PC-9 (cell line): ENCODE measurements around the gene PUM1. TPM values are rescaled to one million over a fixed set of nuclear protein-coding genes. Genes with fewer than 3 reads are reported as not detected.

Source experiments
- BruUV-seq: library from RNA; stranded (reverse); fragments of 400-500 nt; replicated peaks from 2 replicates; lab custom pipeline; 2021; lab: Mats Ljungman, UMichigan
- CTCF ChIA-PET: fragments of 300-600 bp; sonication (Branson Sonifier 250); formaldehyde crosslinking; loops from one replicate; lab custom pipeline; 2022; ENCODE audit warnings: antibody characterized with exemption; lab: Charles Lee
- POLR2A ChIA-PET: fragments of 300-600 bp; sonication (Branson Sonifier 250); formaldehyde crosslinking; loops from one replicate; lab custom pipeline; 2022; ENCODE audit warnings: antibody characterized with exemption; ENCODE audit not compliant: unreplicated experiment; lab: Charles Lee
- DNase-seq, 2 experiments: peaks; one replicate each; pipeline versions ENCODE4 v3.0.0 to v3.0.0-alpha.2; 2015 to 2022; ENCODE audit warnings: mixed read lengths in 1 of 2
- H2AFZ ChIP-seq: fragments of 200-600 bp; sonication (generic); 2 replicates; pipeline ENCODE4 v1.8.1; 2017; ENCODE audit warnings: antibody characterized with exemption
- H3F3A ChIP-seq: fragments of 200-600 bp; sonication (generic); 2 replicates; pipeline ENCODE4 v1.8.1; 2017; ENCODE audit warnings: antibody characterized with exemption, mild to moderate bottlenecking, low read depth; ENCODE audit not compliant: insufficient read depth
- H3K27ac ChIP-seq: fragments of 200-600 bp; sonication (generic); 2 replicates; pipeline ENCODE4 v1.6.1; 2016; ENCODE audit warnings: mixed run types
- H3K27me3 ChIP-seq: fragments of 200-600 bp; sonication (generic); 2 replicates; pipeline ENCODE4 v1.6.1; 2016; ENCODE audit warnings: low read depth, mixed run types; ENCODE audit not compliant: insufficient read depth
- H3K36me3 ChIP-seq: fragments of 200-600 bp; sonication (generic); 2 replicates; pipeline ENCODE4 v1.6.1; 2016; ENCODE audit warnings: low read depth, mixed run types
- H3K4me1 ChIP-seq: fragments of 200-600 bp; sonication (generic); replicated peaks from 2 replicates; pipeline ENCODE4 v1.6.1; 2016; ENCODE audit warnings: mixed run types; ENCODE audit not compliant: insufficient read depth
- H3K4me2 ChIP-seq: fragments of 200-600 bp; sonication (generic); 2 replicates; pipeline ENCODE4 v1.6.1; 2017; ENCODE audit warnings: mixed run types
- H3K4me3 ChIP-seq: fragments of 200-600 bp; sonication (generic); 2 replicates; pipeline ENCODE4 v1.6.1; 2016; ENCODE audit warnings: mixed run types
- H3K79me2 ChIP-seq: fragments of 200-600 bp; sonication (generic); 2 replicates; pipeline ENCODE4 v1.6.1; 2017; ENCODE audit warnings: low read depth, mixed run types
- H3K9me2 ChIP-seq: fragments of 200-600 bp; sonication (generic); 2 replicates; pipeline ENCODE4 v1.8.1; 2017; ENCODE audit warnings: mild to moderate bottlenecking; ENCODE audit not compliant: insufficient read depth
- H3K9me3 ChIP-seq: fragments of 200-600 bp; sonication (generic); 2 replicates; pipeline ENCODE4 v1.8.1; 2016; ENCODE audit warnings: low read depth; ENCODE audit not compliant: insufficient read depth
- H4K20me1 ChIP-seq: fragments of 200-600 bp; sonication (generic); 2 replicates; pipeline ENCODE4 v1.8.1; 2017; ENCODE audit not compliant: insufficient read depth
- EZH2 ChIP-seq: fragments of 200-600 bp; sonication (generic); IDR thresholded peaks from 2 replicates; pipeline ENCODE4 v1.8.0; 2017; ENCODE audit warnings: antibody characterized with exemption, low read depth
- intact Hi-C: fragments of 100-400 bp; cut with micrococcal nuclease; formaldehyde crosslinking; loops from one replicate; pipeline ENCODE4 v1.10.0; 2022; ENCODE audit not compliant: unreplicated experiment
- total RNA-seq: library from RNA; stranded (reverse); gene quantifications from 2 replicates; pipeline ENCODE4 v1.2.3, GENCODE V29; 2021
- TF ChIP-seq, protein P1 (sequence below): fragments of 200-600 bp; sonication (generic); conservative IDR thresholded peaks from 2 replicates; pipeline ENCODE4 v1.6.1; 2017; ENCODE audit warnings: mixed run types, antibody characterized with exemption, mild to moderate bottlenecking, moderate library complexity

The PUM1 gene
- total RNA-seq, 1 experiment from 2014 or later = 117 TPM

DNA sequence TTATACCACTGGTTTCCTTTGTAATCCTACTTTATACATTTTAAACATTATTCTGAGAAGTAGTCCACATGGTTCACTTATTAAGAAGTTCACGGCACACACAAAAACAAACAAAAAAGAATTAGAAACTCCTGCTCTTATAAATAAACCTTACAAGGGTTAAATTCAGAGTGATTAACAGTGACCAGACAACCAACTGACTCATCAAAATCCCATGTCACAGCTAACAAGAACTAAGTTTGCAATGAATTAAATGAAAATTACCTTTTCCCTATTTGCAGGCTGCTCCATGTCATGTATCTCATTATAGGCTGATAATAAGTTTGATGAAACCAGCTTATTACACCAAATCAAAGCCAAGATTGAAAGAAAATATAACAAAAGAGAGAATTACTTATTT, 77.5 kb downstream of the PUM1 start:
- CTCF ChIA-PET = no interaction called here
- Histone ChIP-seq H3K27me3 (no peaks in the 10 kb centered on the region), H3K4me1 (no peaks in the 10 kb centered on the region), H3K79me2 (peaks cover 95% of the 10 kb centered on the region), H4K20me1 (peaks cover 90% of the 10 kb centered on the region), H3K4me2 (no peak overlapping the region), H3K27ac (no peak overlapping the region), H3K9me3 (no peaks in the 10 kb centered on the region), H2AFZ (no peak overlapping the region), H3K9me2 (no peaks in the 10 kb centered on the region), H3K4me3 (no peak overlapping the region), H3K36me3 (peaks cover 7% of the 10 kb centered on the region), H3F3A (peaks cover 32% of the 10 kb centered on the region)
- no TSS peak for BruUV-seq
- POLR2A ChIA-PET = no interaction called here
- DNase-seq = no peak
- intact Hi-C loops = no loop called here
- TF ChIP-seq, protein P1, sequence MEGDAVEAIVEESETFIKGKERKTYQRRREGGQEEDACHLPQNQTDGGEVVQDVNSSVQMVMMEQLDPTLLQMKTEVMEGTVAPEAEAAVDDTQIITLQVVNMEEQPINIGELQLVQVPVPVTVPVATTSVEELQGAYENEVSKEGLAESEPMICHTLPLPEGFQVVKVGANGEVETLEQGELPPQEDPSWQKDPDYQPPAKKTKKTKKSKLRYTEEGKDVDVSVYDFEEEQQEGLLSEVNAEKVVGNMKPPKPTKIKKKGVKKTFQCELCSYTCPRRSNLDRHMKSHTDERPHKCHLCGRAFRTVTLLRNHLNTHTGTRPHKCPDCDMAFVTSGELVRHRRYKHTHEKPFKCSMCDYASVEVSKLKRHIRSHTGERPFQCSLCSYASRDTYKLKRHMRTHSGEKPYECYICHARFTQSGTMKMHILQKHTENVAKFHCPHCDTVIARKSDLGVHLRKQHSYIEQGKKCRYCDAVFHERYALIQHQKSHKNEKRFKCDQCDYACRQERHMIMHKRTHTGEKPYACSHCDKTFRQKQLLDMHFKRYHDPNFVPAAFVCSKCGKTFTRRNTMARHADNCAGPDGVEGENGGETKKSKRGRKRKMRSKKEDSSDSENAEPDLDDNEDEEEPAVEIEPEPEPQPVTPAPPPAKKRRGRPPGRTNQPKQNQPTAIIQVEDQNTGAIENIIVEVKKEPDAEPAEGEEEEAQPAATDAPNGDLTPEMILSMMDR = no peak
- no peak for TF ChIP-seq EZH2

DNA sequence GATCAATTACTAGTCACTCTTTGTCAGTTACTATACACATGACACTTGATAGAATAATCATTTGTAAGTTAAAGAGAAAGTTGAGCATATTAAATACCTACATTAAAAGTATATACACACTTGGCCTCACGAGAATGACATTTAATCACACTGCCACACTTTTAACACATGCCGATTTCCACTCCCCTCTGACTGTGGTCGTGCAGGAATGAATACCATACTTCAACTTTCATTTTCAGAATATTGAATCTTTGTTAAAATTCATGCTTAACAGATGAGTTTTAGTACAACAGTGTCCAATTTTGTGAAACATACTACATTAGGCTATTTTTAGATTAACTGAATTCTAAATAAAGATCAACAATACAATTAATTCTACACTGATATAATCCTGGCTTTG, 78.8 kb downstream of the PUM1 start:
- H3K79me2 ChIP-seq = peaks cover 96% of the 10 kb centered on the region
- H4K20me1 ChIP-seq = peaks cover 82% of the 10 kb centered on the region
- POLR2A ChIA-PET = no interaction called here
- H2AFZ ChIP-seq = no peak overlapping the region
- no peak overlapping the region for H3K27ac ChIP-seq
- no peak overlapping the region for H3K4me2 ChIP-seq
- peaks cover 4% of the 10 kb centered on the region; the same call in 1 of the 2 replicates for H3K36me3 ChIP-seq
- no peaks in the 10 kb centered on the region for H3K9me2 ChIP-seq
- intact Hi-C loops = no loop called here
- BruUV-seq = no TSS peak
- peaks cover 29% of the 10 kb centered on the region for H3F3A ChIP-seq
- no peak overlapping the region for H3K4me3 ChIP-seq
- H3K4me1 ChIP-seq = no peaks in the 10 kb centered on the region
- CTCF ChIA-PET = no interaction called here
- DNase-seq = no peak
- no peak for TF ChIP-seq EZH2
- TF ChIP-seq, protein P1 = no peak
- H3K9me3 ChIP-seq = no peaks in the 10 kb centered on the region
- H3K27me3 ChIP-seq = no peaks in the 10 kb centered on the region

DNA sequence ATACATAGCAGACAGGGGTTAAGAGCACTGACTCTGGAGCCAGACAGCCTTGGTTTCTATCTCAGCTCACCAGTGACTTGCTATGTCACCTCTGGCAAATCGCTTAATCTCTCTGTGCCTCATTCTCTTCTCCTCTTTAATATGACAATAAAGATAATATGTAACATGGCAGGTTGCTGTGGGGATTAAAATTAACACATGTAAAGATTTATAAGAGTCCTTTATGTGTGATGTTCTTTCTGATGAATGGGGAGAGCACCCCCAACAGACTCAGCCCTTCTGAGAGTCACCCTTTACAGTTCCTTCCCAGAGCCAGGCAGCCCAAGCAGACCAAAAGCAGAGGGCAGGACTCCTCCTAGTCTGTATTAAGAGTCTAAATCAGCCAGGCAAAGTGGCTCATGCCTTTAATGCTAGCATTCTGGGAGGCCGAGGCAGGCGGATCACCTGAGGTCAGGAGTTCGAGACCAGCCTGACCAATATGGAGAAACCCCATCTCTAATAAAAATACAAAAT, 80.5 kb downstream of the PUM1 start:
- intact Hi-C loops = no loop called here
- POLR2A ChIA-PET = no interaction called here
- CTCF ChIA-PET = interaction anchor here (0.6 to 0.7 kb wide), 3 partner anchors 23 to 48 kb away, joined by 3 to 4 read pairs (median 3); no protein-coding TSS in a partner anchor

More for the DNA sequence above, 80.5 kb downstream of the PUM1 start:
- H3K4me1 ChIP-seq = no peaks in the 10 kb centered on the region
- no peaks in the 10 kb centered on the region for H3K9me3 ChIP-seq
- DNase-seq = no peak
- H3K9me2 ChIP-seq = no peaks in the 10 kb centered on the region
- peaks cover 89% of the 10 kb centered on the region for H3K79me2 ChIP-seq
- no peak overlapping the region for H2AFZ ChIP-seq
- no peak overlapping the region for H3K4me3 ChIP-seq
- H4K20me1 ChIP-seq = peaks cover 80% of the 10 kb centered on the region
- H3K36me3 ChIP-seq = peaks cover 4% of the 10 kb centered on the region; the same call in 1 of the 2 replicates
- no peak overlapping the region for H3K27ac ChIP-seq
- no peak overlapping the region for H3K4me2 ChIP-seq
- no peaks in the 10 kb centered on the region for H3K27me3 ChIP-seq
- BruUV-seq = no TSS peak
- peaks cover 21% of the 10 kb centered on the region for H3F3A ChIP-seq
- TF ChIP-seq, protein P1 = no peak
- TF ChIP-seq EZH2 = no peak
